Measurements from ENCODE around the gene FN3KRP. TPM values are rescaled to one million over a fixed set of nuclear protein-coding genes. Genes with fewer than 3 reads are reported as not detected.

FN3KRP gene
- total and polyA plus RNA-seq, 2 donors (not counting 1 experiment from before 2014, with no cell fraction given): 16.8 to 44.2 TPM

- H3K27me3 ChIP-seq (replicated peaks in 1 of 4; ENCODE audit: control extremely low read depth in 1 of 4, control insufficient read depth in 3 of 4, insufficient read depth in 4 of 4, low read length in 3 of 4): no peaks in the 10 kb centered on the region
- H3K9me3 ChIP-seq (ENCODE audit: control extremely low read depth in 1 of 3, control insufficient read depth in 2 of 3, insufficient read depth in 1 of 3, low read length in 2 of 3): no peaks in the 10 kb centered on the region
- no peak overlapping the region for H2AFZ ChIP-seq (ENCODE audit: insufficient read depth, low read depth, low read length, poor library complexity, severe bottlenecking)
- H3K4me3 ChIP-seq (ENCODE audit: control extremely low read depth in 1 of 5, extremely low read depth in 1 of 5, insufficient read depth in 1 of 5, low read depth in 2 of 5, low read length in 4 of 5): no peak overlapping the region
- no peaks in the 10 kb centered on the region for H3K9me3 Mint-ChIP-seq (ENCODE audit: insufficient read depth)
- H3K4me2 ChIP-seq (replicated peaks; ENCODE audit: low read depth, low read length, poor library complexity, severe bottlenecking): no peak overlapping the region
- H3K27me3 Mint-ChIP-seq: no peaks in the 10 kb centered on the region
- DNase-seq: no peak
- POLR2A ChIA-PET: no interaction called here
- no peaks in the 10 kb centered on the region for H3K36me3 ChIP-seq (replicated peaks in 1 of 2; ENCODE audit: control extremely low read depth in 1 of 2, control insufficient read depth in 1 of 2, extremely low read depth in 1 of 2, insufficient read depth in 2 of 2, low read length in 1 of 2)
- TF ChIP-seq CTCF (IDR thresholded peaks at IDR 0.05): no peak
- H3K27ac Mint-ChIP-seq: no peak overlapping the region
- H3K79me2 ChIP-seq (ENCODE audit: control insufficient read depth, insufficient read depth, low read length): no peaks in the 10 kb centered on the region
- H3K4me3 Mint-ChIP-seq: no peak overlapping the region
- intact Hi-C loops (cut with micrococcal nuclease): no loop called here
- no peak overlapping the region for H3K27ac ChIP-seq (ENCODE audit: low read length in 2 of 2)
- no peak overlapping the region for H3K9ac ChIP-seq (ENCODE audit: low read length)
- no peak for ATAC-seq (ENCODE audit: low read depth)
- 95% methylated on average over 28 of the region's 28 CpGs for WGBS (ENCODE audit: insufficient coverage)
- CTCF ChIA-PET: interaction anchor here (2.0 to 2.1 kb wide), 2 partner anchors 101 to 109 kb away, joined by 11 to 25 read pairs; no protein-coding TSS in a partner anchor
- H3K4me1 Mint-ChIP-seq: peaks cover 6% of the 10 kb centered on the region
- H3K4me1 ChIP-seq (ENCODE audit: control insufficient read depth in 2 of 2, insufficient read depth in 2 of 2, low read length in 2 of 2): peaks cover 0 to 6% of the 10 kb centered on the region in 2 donors
- no peaks in the 10 kb centered on the region for H4K20me1 ChIP-seq (ENCODE audit: control insufficient read depth, insufficient read depth, low read length, poor library complexity, severe bottlenecking)
Observed at GRCh38 chr17:82666931-82667667, 49.4 kb upstream of the FN3KRP start.

GRCh38 chr17:82667668-82668000, 48.9 kb upstream of the FN3KRP start:
- Histone ChIP-seq H3K27me3 (replicated peaks in 1 of 4; ENCODE audit: control extremely low read depth in 1 of 4, control insufficient read depth in 3 of 4, insufficient read depth in 4 of 4, low read length in 3 of 4) (no peaks in the 10 kb centered on the region), H3K9me3 (ENCODE audit: control extremely low read depth in 1 of 3, control insufficient read depth in 2 of 3, insufficient read depth in 1 of 3, low read length in 2 of 3) (no peaks in the 10 kb centered on the region), H3K36me3 (replicated peaks in 1 of 2; ENCODE audit: control extremely low read depth in 1 of 2, control insufficient read depth in 1 of 2, extremely low read depth in 1 of 2, insufficient read depth in 2 of 2, low read length in 1 of 2) (no peaks in the 10 kb centered on the region), H3K79me2 (ENCODE audit: control insufficient read depth, insufficient read depth, low read length) (no peaks in the 10 kb centered on the region), H3K27ac (ENCODE audit: low read length in 2 of 2) (no peak overlapping the region), H2AFZ (ENCODE audit: insufficient read depth, low read depth, low read length, poor library complexity, severe bottlenecking) (no peak overlapping the region), H3K4me3 (ENCODE audit: control extremely low read depth in 1 of 5, extremely low read depth in 1 of 5, insufficient read depth in 1 of 5, low read depth in 2 of 5, low read length in 4 of 5) (no peak overlapping the region), H3K9ac (ENCODE audit: low read length) (no peak overlapping the region), H3K4me1 (ENCODE audit: control insufficient read depth in 2 of 2, insufficient read depth in 2 of 2, low read length in 2 of 2) (peaks cover 0 to 6% of the 10 kb centered on the region in 2 donors), H3K4me2 (replicated peaks; ENCODE audit: low read depth, low read length, poor library complexity, severe bottlenecking) (no peak overlapping the region), H4K20me1 (ENCODE audit: control insufficient read depth, insufficient read depth, low read length, poor library complexity, severe bottlenecking) (no peaks in the 10 kb centered on the region)
- DNase-seq (no peak), ATAC-seq (ENCODE audit: low read depth) (no peak)
- ChIA-PET POLR2A (no interaction called here), CTCF (interaction anchor here (1.6 to 2.1 kb wide), 4 partner anchors 40 to 108 kb away, joined by 4 to 25 read pairs (median 10); partner anchors contain the start of gene FN3KRP)
- H3K4me3 Mint-ChIP-seq: no peak overlapping the region
- intact Hi-C loops (cut with micrococcal nuclease): no loop called here
- no peaks in the 10 kb centered on the region for H3K9me3 Mint-ChIP-seq (ENCODE audit: insufficient read depth)
- TF ChIP-seq EZH2 (IDR thresholded peaks at IDR 0.05; ENCODE audit: borderline replicate concordance, insufficient read depth, low read depth, low read length, poor library complexity, severe bottlenecking): no peak
- no peak for TF ChIP-seq CTCF (IDR thresholded peaks at IDR 0.05)
- H3K27me3 Mint-ChIP-seq: no peaks in the 10 kb centered on the region
- H3K4me1 Mint-ChIP-seq: peaks cover 6% of the 10 kb centered on the region
- 97% methylated on average over 14 of the region's 15 CpGs for WGBS (ENCODE audit: insufficient coverage)
- no peak overlapping the region for H3K27ac Mint-ChIP-seq
